Measurements from ENCODE around the gene SLC22A23.

The SLC22A23 gene

DNA sequence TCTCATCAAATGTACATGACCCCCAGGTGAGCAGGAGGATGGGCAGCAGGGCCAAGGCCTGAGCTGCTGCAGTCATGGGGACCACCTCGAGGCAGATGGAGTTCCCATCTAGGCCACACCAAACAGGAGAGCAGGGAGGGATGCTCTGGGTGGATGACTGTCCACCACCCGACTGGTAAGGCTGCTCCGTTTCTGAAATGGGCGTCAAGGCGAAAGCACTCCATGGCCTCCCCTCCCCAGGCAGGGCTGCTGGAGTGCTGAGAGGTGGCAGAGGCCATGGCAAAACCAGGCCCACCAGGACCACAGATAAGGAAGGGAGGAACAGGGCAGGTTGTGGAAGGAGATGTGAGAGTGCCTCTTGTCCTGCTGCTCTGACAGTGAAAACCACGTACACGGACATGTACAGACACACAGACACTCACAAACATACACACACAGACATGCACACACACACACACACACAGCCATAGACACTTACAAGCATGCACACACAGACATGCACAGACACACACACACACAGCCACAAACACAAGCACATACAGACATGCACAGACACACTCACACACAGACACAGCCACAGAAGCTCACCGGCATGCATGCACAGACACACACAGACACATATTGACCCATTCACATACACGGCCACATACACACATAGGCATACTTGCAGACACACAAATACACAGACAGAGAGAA lies 104.9 kb downstream of the SLC22A23 start:
- H3K4me3 ChIP-seq (ENCODE audit: low read depth, low read length), result no peak overlapping the region
- ChIA-PET CTCF (no interaction called here), POLR2A (no interaction called here)
- TF ChIP-seq, protein P1, sequence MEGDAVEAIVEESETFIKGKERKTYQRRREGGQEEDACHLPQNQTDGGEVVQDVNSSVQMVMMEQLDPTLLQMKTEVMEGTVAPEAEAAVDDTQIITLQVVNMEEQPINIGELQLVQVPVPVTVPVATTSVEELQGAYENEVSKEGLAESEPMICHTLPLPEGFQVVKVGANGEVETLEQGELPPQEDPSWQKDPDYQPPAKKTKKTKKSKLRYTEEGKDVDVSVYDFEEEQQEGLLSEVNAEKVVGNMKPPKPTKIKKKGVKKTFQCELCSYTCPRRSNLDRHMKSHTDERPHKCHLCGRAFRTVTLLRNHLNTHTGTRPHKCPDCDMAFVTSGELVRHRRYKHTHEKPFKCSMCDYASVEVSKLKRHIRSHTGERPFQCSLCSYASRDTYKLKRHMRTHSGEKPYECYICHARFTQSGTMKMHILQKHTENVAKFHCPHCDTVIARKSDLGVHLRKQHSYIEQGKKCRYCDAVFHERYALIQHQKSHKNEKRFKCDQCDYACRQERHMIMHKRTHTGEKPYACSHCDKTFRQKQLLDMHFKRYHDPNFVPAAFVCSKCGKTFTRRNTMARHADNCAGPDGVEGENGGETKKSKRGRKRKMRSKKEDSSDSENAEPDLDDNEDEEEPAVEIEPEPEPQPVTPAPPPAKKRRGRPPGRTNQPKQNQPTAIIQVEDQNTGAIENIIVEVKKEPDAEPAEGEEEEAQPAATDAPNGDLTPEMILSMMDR (IDR thresholded peaks at IDR 0.05; ENCODE audit: insufficient read depth, low read length, missing control alignments), result no peak
- DNase-seq (ENCODE audit: low read depth, low spot score), result no peak

DNA sequence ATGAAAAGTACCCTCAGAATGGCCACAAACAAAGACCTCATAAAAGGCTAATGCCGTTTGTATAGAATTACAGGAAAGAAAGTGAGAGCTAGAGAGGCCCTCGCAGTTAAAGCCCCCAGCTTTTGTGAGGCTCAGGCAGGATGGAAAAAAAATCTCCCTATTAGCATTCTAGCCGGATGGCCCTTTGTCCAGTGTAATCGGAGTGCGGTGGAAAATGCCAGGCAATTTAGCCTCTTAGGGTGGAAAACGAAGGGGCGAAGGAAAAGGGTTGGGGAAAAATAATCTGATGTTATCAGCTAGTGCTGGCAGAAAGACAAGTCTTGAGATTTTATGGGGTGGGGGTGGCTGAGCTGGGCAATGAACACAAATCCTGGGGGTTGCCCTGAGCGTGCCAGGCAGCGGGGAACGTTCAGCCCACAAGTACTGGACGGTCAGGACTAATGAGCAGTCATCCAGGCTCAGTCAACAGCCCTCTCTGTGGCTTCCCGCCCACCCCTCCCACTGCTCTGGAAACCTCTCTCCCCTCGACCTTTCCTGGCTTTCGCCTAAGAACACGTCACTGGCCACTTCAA lies 105.7 kb downstream of the SLC22A23 start:
- no peak overlapping the region for H3K4me3 ChIP-seq (ENCODE audit: low read depth, low read length)
- no peak for DNase-seq (ENCODE audit: low read depth, low spot score)
- CTCF ChIA-PET, result no interaction called here
- POLR2A ChIA-PET, result interaction anchor here (0.7 kb wide), 1 partner anchor 104 kb away, joined by 3 read pairs; no protein-coding TSS in a partner anchor
- TF ChIP-seq, protein P1 (IDR thresholded peaks at IDR 0.05; ENCODE audit: insufficient read depth, low read length, missing control alignments), result no peak

DNA sequence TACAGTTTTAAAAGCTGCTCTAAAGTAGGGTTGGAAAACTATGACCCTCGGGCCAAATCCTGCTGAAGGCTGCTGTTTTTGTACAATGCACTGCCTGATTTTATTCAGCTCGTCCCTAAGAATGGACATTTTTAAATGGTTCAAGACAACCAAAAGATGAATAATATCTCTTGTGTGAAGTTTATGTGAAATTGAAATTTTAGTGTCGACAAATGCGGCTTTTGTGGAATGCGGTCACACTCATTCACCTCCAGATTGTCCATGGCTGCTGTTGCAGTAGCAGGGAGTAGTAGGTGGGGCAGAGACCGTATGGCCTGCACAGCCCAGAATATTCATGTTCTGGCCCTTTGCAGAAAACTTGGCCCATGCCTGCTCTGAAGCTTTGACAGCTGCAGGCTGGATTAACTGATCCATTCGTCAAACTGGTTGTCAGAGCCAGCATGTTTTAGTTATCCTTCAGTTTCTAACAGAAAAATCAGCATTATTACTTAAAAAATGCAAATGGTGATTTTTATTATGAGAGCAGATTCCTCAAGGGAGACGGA lies 106.5 kb downstream of the SLC22A23 start:
- no peak overlapping the region for H3K4me3 ChIP-seq (ENCODE audit: low read depth, low read length)
- POLR2A ChIA-PET, result interaction anchor here (0.7 kb wide), 1 partner anchor 104 kb away, joined by 3 read pairs; no protein-coding TSS in a partner anchor
- no peak for DNase-seq (ENCODE audit: low read depth, low spot score)
- CTCF ChIA-PET, result no interaction called here
- TF ChIP-seq, protein P1 (IDR thresholded peaks at IDR 0.05; ENCODE audit: insufficient read depth, low read length, missing control alignments), result no peak

DNA sequence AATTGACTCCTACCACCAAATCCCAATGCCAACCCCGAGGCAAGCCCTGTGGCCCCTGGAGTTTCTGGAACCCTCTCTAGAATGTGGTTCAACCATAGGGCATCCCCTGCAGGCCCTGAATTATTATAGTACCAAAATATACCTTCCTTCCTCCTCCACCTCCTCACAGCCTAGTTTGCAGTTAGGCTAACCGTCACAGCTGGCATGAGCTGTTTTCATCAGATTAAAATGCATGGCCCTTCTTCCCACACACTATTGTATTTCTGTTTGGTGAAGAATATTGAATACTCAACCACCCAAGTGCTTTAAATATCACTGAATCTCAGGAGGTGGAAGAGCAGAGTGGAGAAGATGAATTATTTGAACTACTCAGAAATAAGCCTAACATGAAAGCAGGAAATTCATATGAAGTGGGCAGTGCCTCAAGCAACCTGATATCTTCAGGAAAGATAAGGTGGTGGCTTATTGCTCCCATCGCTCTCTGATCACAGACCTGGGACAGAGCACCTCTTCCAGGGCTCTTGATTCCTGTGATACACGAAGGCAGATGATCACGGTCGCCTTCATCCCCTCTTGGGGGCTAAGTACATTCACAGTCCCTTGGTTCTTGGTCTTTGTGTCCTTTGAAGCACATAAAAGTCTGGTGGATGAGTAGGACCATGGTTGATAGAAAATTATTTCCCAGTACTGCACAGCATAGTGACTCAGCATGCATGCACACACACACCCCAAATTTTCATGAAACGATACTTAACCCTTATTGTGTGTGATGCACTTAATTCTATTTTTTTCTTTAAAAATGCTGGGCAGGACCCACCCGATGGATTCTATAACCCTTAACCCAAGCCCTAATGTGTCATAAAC lies 107.2 kb downstream of the SLC22A23 start:
- no peak for DNase-seq (ENCODE audit: low read depth, low spot score)
- TF ChIP-seq, protein P1 (IDR thresholded peaks at IDR 0.05; ENCODE audit: insufficient read depth, low read length, missing control alignments), result no peak
- CTCF ChIA-PET, result no interaction called here
- no peak overlapping the region for H3K4me3 ChIP-seq (ENCODE audit: low read depth, low read length)
- POLR2A ChIA-PET, result no interaction called here

DNA sequence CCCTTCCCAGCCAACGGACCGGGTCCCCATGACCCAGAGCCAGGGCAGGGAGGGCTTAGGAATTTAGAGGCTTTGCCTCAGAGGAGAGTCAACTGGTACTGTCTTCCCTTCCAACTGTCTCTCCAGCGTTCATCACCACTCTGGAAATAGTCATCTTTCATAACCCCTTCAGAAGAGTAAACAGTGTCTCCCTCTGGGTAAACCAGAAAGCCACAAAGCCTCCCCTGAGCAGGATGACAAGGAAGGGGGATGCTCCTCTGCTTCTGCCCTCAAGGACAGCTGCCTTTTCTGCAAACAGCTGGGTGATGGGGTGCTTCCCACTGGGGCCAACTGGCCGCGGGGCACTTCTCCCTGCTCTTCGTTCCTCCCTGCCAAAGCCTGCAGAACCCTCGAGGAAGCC lies 108.0 kb downstream of the SLC22A23 start:
- H3K4me3 ChIP-seq (ENCODE audit: low read depth, low read length), result no peak overlapping the region
- ChIA-PET CTCF (no interaction called here), POLR2A (interaction anchor here (0.6 kb wide), 1 partner anchor 123 kb away, joined by 4 read pairs; no protein-coding TSS in a partner anchor)
- TF ChIP-seq, protein P1 (IDR thresholded peaks at IDR 0.05; ENCODE audit: insufficient read depth, low read length, missing control alignments), result no peak
- DNase-seq (ENCODE audit: low read depth, low spot score), result no peak
